RCC 7860 (cell line): Measurements from ENCODE around the gene MAGIX.
A peak's percentile ranks its signal among the peaks of the same experiment; 100 is the strongest.
"Not testable (repeated sequence)": the region's sequence is repeated elsewhere in the genome, so short reads cannot be mapped to it uniquely, and the experiment has no call there.

Source experiments
- DNase-seq: peaks from one replicate; pipeline ENCODE4 v3.0.0-alpha.2; 2015; ENCODE audit warnings: low spot score
- FAIRE-seq: peaks from 2 replicates; lab custom pipeline; 2012; peaks lifted over from hg19 to GRCh38; lab: Jason Lieb, UNC

The MAGIX gene

GRCh38 chrX:49162620-49163019, at the start of gene MAGIX:
Gene MAGIX (plus strand): TSS chrX:49162758. CDS start chrX:49162890, 132 bp downstream.
- DNase-seq (no peak), FAIRE-seq (no peak)

DNA sequence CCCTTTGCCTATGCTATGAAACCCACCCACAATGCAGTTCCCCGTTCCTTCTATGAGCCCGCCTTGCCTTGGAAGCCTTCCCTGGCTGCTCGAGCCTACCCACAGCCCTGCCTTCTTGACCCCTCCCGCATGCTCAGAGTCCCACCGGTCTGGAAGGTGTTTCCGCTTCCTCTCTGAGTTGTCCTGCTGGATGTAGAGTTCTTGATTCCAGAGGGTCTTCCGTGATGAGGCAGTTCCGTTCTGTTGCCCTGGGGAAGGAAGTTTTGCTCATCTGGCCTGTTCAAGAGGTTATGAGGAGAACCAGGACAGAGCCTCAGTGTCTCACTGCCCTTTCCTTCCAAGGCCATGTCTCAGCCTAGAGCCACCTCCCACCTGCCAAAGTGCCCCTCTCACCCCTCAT, 46.5 kb upstream of the MAGIX start:
- DNase-seq, result no peak
- FAIRE-seq, result no peak

DNA sequence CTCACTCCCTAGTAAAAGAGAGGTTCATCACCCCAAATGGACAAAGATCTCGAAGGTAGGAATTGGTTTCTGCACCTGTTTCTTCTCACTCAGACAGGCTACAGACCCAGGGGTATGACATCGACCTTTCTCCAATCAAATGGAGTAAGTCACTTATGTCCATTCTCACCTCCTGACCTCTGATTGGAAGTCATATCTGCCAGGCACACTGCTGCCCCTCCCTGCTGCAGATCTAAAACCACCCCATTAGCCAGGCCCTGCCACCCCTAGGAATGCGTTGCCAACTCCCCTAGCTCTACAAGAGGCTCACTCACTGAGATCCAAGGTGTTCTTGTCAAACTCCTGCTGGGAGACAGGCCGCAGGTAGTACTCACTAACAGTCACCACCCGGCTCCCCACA, 45.8 kb upstream of the MAGIX start:
- DNase-seq (no peak), FAIRE-seq (no peak)

DNA sequence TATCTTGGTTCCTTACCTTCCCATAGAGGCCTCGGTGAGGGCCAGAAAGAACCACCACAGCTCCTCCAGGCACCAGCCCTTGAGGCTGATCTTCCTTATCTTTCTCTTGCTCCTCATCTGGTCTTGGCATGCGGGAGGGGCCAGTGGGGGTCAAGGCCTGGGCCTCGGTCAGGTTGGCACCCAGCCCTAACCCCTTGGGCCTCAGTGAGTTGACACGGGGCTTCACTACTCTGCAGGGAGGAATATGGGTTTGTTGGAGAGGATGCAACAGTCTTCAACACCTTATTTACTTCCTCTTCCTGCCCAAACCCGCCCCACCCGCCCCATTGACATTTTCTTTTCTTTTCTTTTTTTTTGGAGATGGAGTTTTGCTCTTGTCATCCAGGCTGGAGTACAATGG, 45.0 kb upstream of the MAGIX start:
- no peak for FAIRE-seq

GRCh38 chrX:49120091-49120490, 42.5 kb upstream of the MAGIX start:
- FAIRE-seq, result no peak
- DNase-seq, result no peak

More for the DNA sequence above, 45.0 kb upstream of the MAGIX start:
- no peak for DNase-seq

GRCh38 chrX:49122499-49122898, 40.1 kb upstream of the MAGIX start:
- DNase-seq (no peak), FAIRE-seq (no peak)

DNA sequence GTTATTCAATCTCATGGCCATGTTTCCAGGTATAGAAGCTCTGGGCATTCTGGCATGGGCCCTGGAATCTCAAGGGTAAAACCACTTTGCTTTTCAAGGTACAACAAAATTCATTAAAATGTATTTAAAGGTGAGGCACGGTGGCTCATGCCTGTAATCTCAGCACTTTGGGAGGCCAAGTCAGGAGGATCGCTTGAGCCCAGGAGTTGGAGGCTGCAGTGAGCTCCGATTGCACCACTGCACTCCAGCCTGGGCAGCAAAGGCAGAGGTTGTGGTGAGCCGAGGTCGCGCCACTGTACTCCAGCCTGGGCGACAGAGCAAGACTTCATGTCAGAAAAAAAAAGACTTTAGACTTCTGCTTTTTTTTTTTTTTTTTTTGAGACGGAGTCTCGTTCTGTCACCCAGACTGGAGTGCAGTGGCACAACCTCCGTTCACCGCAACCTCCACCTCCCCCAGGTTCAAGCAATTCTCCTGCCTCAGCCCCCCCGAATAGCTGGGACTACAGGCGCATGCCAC, 34.8 kb upstream of the MAGIX start:
- DNase-seq, FAIRE-seq: not testable (repeated sequence)

DNA sequence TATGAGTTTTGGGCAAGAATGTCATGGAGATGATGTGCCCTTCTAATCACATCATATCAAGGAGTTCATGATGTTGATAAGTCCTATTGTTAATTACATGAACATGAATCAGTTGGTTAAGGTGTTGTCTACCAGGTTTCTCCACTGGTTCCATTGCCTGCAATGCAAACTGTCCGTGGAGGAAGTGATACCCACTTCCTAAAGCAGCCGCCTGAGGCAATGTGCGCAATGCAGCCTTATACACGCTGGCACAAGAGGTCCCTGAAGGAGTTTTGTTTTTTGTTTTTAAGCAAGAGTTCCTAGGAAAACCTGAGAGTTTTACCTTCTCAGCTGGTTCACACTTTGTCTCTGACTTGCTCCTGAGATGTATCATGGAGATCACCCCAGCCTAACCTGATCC, 33.1 kb upstream of the MAGIX start:
- no peak for FAIRE-seq

DNA sequence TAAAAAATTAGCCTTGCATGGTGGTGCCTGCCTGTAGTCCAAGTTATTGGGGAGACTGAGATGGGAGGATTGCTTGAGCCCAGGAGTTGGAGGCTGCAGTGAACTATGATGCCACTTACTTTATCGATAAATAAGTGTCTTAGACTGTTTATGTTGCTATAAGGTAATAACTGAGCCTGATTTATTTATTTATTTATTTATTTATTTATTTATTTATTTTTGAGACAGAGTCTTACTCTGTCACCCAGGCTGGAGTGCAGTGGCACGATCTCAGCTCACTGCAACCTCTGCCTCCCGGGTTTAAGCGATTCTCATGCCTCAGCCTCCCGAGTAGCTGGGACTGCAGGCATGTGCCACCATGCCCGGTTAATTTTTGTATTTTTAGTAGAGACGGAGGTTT, 30.3 kb upstream of the MAGIX start:
- FAIRE-seq, DNase-seq: not testable (repeated sequence)

More for the DNA sequence above, 33.1 kb upstream of the MAGIX start:
- DNase-seq, result no peak

- FAIRE-seq (no peak), DNase-seq (no peak)
Observed at GRCh38 chrX:49133759-49134158, 28.8 kb upstream of the MAGIX start.

DNA sequence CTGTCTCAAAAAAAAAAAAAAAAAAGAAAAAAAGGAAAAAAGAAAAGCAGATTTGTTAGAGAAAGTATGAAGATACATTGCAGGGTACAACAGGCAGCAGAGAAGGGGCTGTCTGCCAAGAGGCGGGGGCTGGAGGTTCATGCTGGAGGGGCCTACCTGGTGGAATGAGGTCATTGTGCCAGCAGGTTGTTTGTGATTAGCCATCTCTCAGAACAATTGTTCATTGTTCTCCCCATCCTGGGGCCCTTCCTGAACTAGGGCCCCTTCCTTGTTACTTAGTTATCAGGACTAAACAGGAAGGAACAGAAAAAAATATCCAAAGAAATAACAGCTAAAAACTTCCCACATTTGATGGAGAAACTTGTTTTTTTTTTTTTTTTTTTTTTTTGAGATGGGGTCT, 25.1 kb upstream of the MAGIX start:
- FAIRE-seq, result no peak
- no peak for DNase-seq

DNA sequence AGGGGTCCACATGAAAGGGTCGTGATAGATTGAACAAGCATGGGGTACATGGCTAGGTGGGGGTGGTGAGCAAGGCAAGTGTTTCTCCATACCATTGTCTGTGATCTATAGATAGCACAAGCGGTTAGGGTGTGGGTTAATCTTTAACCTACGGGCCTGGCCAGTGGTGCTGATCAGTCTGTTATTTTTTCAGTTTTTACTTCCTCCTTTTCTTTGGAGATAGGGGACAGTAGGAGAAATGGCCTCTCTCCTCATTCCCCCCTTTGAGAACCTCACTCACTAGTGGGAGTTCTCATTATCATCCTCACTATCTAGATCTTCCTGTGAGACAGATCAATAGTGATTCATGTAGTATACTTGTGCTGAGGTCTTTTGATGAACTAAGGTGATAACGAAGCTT, 22.8 kb upstream of the MAGIX start:
- FAIRE-seq (no peak), DNase-seq (no peak)

DNA sequence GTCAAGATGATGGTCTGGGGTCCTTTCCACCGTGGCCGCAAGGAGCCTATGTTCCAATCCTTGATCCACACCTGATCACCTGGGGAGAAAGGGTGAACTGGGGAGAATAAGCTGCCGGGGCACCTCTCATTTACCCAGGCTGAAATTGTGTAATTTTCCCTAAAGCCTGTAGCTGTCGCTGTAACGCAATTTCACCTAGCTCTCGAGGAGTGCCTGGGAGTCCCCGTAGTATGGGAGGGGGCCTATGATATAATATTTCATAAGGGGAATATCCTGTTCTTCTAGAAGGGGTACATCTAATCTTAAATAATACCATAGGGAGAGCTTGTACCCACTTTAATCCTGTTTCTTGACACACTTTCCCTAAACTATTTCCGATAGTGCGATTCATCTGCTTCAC, 20.3 kb upstream of the MAGIX start:
- FAIRE-seq, DNase-seq: not testable (repeated sequence)

DNA sequence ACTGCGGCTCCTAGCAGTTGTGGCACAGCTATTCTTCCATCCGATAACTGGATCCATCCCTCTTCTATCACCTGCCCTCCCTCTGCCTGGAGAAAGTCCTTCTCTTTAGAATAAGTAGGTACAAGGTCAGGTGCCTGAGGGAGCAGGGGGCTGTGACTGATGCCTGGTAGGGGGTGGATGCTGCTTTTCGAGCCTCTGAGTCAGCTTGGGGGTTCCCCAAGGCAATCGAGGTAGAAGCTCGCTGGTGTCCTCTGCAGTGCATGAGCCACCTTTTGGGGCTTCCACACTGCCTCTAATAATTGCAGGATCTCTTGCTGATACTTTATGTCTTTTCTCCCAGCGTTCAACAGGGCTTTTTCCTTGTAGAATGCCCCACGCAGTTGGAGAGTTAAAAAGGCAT, 19.4 kb upstream of the MAGIX start:
- not testable (repeated sequence) for DNase-seq, FAIRE-seq

- no peak for DNase-seq
- FAIRE-seq, result no peak
Observed at GRCh38 chrX:49147282-49147681, 15.3 kb upstream of the MAGIX start.

DNA sequence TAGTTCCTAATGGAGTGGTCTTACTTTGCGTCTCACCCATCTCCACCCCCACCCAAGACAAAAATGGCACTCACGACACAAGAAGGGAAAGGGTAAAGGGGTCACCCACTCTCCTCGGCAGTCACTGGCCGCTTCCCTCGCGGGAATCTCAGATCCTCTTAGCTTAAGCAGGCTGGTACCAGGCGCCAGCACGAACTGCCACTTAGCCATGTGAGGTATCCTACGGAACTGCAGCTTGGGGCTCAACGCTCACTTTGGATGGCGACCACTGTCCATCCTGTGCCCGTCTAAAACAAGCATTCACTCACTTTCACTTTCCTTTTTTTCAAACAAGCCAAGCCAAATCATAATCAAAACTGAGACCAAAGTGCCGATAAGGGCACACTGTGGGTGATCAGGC, 14.6 kb upstream of the MAGIX start:
- FAIRE-seq (no peak), DNase-seq (no peak)

DNA sequence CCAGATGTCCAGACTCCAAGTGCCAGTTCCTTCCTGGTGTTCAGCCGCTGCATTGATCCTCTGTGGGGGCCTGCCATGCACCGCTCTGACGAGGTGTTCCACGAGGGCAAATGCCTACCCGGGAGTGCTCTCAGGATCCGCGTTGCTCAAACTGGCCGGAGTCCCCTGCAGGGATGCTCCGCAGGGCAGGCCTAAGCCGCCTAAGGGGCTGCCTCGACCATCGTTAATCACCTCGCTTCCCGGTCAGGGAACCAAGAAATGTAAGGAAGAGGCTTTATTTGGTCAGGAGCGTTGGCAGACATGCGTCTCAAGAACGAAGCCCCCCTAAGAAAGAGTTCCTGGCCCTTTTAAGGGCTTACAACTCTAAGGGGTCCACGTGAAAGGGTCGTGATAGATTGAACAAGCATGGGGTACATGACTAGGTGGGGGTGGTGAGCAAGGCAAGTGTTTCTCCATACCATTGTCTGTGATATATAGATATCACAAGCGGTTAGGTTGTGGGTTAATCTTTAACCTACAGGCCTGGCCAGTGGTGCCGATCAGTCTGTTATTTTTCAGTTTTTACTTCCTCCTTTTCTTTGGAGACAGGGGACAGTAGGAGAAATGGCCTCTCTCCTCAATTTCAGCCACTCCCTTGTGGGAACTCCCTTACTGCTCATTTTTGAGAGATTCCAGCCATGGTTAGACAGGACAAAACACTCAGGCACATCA, 14.0 kb upstream of the MAGIX start:
- FAIRE-seq, result peak; percentile 68

GRCh38 chrX:49149291-49149690, 13.3 kb upstream of the MAGIX start:
- FAIRE-seq, DNase-seq: not testable (repeated sequence)

More for the DNA sequence above, 14.0 kb upstream of the MAGIX start:
- DNase-seq, result peak; percentile 9

DNA sequence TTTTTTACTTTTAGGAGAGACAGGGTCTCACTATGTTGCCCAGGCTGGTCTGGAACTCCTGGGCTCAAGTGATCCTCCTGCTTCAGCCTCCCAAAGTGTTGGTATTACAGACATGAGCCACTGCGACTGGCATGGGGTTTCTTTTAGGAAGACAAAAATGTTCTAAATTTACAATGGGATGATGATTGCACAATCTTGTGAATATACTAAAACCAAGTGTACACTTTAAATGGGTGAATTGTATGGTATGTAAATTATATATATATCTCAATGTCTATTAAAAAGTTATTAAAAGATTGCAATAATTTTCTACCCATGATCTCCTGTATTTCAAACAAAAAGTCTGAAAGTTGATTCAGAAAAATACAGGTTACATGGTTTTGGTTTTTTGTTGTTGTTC, 9.1 kb upstream of the MAGIX start:
- no peak for DNase-seq
- no peak for FAIRE-seq

DNA sequence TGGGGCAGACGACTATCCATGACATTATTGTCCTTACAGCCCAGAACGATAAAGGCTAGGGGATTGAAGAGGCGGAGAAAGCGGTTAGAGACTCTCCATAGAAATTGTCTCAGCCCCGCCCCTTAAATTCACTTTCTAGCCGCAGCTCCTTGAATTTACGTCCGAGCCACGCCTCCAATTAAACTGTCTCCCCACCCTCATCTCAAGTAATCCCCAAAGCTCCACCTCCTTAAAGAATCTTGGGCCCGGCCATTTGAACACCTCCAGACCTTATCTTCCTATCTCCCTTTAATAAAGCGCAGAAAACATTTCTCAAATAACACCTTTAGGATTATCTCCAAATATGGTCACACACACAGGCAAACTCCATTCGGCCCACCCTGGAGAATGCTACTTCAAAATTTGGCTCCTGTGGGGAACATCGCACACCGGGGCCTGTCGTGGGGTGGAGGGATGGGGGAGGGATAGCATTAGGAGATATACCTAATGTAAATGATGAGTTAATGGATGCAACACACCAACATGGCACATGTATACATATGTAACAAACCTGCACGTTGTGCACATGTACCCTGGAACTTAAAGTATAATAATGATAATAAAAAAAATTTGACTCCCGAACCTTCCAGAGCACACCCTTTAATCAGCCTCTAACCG, 7.2 kb upstream of the MAGIX start:
- no peak for DNase-seq
- FAIRE-seq, result no peak

DNA sequence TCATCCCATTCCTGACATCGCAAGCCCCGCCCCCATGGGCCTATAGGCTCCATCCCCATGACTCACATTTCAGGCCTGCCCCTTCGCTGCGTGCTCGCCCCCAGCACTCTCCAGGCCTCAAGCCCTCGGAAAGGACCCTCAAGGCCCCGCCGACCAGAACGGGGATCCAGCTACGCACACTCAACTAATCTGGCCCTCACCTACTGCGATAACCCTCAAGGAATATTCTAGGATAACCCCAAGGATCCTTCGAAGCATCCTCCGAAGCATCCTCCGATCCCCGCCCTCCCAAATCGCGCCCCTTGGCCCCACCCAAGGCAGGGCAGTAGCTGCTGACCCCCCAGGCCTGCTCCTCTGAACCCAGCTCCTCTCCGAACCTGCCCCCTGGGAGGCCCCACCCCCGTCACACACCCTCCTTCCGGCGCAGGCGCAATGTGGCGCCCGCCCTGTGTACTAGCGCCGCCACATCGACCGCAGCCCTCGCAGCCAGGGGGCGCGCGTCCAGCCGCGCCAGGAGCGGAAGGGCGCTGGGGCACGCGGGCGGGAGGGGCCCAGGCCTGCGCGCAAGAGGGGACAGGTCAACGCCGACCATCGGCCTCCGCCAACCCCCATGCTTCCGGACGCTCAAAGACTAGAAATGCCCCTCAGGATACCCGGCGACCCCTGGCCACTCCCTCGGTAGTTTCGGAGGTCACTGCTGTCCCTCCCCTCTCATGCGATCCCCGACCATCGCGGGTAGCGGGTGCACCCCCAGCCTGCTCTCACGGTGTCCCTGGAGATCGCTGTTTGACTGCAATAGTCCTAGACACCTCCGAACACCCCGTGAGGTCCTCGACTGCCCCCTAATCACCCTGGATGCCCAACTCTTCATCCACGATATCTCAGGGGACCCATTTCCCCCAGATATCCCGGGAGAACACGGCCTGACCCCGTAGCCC, 6.4 kb upstream of the MAGIX start:
- FAIRE-seq, result no peak
- peak; percentile 58 for DNase-seq
